HG02981 (cell line): Measurements from ENCODE around the gene HMGN3.

Experiments
- ATAC-seq: cut with Tn5 transposase; IDR thresholded peaks from one replicate; pipeline ENCODE4 v1.9.1; 2021; ENCODE audit warnings: mild to moderate bottlenecking, moderate library complexity; ENCODE audit not compliant: unreplicated experiment

The HMGN3 gene

GRCh38 chr6:79188107-79188506, 46.4 kb downstream of the HMGN3 start:
- ATAC-seq: no peak

- no peak for ATAC-seq
Measured at GRCh38 chr6:79186564-79186963, 47.9 kb downstream of the HMGN3 start.

GRCh38 chr6:79184641-79185040, 49.8 kb downstream of the HMGN3 start:
- ATAC-seq: no peak

- no peak for ATAC-seq
Measured at GRCh38 chr6:79184086-79184485, 50.4 kb downstream of the HMGN3 start.

DNA sequence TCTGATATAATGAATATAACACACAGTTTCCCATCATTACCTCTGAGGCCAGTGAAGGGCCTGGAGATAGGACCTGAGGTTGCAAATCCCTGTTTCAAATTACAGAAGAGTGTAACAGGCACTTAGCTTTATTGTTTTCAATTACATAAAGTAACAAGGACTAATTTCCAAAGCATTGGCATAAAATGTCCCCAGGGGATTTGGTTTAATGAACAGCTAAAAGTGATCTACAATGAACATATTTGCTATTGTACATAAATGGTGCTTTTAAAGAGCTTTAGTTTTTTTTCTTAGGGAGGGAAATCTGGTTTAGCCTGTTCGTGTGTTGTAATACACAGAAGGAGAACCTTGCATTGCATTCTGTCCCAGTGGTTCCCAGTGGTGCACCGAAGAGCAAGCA, 54.4 kb downstream of the HMGN3 start:
- ATAC-seq: no peak

GRCh38 chr6:79173378-79173777, 61.1 kb downstream of the HMGN3 start:
- ATAC-seq: peak; percentile 50

DNA sequence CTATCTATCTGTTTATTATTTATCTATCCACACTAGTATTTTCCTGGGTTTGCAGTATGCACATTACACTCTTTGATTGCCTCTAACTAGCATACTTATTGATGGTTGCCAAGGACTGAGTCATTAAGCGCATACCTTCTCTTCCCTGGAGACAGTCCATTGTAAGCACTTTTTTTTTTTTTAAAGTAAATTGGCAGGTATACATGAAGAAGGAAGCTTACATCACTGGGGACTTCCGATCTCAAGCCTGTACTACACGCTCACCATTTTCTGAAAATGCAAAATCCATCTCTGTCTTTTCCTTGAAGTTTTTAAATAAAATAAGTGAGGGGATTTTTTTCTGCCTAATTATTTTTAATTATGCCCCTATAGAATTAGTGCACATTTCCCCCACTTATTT, 63.5 kb downstream of the HMGN3 start:
- ATAC-seq: no peak

DNA sequence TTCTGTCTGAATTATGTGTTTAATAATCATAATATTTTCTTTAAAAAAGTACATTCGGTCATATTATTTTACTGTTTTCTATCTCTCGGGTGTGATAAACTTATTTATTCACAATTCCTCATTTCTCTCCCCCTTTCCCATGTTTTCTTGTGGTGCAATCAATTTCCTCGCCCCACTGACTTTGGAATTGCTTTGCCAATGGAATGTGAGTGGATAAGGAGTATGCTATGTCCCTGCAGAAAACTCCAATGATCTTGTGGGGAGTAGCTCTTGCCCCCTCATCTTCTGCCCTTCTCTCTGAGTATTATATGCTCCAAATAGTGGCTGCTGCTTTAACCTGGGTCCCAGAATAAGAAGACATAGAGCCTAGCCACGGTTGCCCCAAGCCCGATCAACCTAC, 64.1 kb downstream of the HMGN3 start:
- ATAC-seq: no peak

DNA sequence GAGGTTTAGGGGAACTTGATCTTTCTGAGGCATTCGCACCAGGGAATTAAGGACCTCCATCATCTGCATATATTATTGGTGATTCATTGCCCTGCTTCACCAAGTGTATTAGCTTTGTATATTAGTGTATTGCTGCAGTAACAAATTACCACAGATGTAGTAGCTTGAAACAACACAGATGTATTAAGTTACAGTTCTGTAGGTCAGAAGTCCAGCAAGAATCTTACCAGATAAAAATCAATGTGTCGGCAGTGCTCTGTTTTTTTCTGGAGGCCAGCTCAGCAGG, 65.8 kb downstream of the HMGN3 start:
- no peak for ATAC-seq

DNA sequence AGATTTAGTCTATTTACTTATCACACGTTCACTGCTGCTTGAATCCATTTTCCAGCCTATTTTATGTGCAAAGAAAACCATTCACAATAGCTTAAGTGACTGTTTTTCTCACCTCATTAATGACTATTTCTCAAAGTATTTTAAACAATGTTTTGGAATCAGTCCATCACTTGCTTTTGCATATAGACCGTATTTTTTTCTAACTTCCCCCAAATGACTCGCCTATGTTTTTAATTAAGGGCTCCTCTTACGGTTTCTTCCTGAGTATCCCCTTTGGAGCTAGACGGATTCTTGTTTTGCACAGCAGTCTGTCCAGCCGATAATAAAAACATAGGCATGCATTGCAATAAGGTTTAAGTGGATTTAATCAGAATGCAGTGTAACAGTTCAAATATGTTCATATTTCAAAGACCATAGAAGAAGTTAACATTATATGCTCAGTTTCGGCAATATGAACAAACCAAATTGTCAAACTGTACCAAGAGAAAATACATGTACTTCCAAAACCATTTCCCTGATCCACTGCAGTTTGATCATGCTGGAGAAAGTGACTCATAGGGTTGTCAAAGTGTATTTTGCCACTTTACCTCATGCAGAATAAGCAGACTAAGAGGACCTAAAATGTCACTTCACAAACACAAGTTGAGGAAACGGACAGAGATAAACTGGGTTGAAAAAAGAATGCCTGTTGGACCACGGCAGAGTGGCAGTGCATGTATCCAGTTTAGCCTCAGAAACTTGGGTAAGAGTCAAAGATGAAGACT, 66.4 kb downstream of the HMGN3 start:
- no peak for ATAC-seq

- ATAC-seq: no peak
Measured at GRCh38 chr6:79159846-79160245, 74.6 kb downstream of the HMGN3 start.

- no peak for ATAC-seq
Measured at GRCh38 chr6:79158856-79159516, 75.5 kb downstream of the HMGN3 start.

- no peak for ATAC-seq
Measured at GRCh38 chr6:79157961-79158644, 76.4 kb downstream of the HMGN3 start.

DNA sequence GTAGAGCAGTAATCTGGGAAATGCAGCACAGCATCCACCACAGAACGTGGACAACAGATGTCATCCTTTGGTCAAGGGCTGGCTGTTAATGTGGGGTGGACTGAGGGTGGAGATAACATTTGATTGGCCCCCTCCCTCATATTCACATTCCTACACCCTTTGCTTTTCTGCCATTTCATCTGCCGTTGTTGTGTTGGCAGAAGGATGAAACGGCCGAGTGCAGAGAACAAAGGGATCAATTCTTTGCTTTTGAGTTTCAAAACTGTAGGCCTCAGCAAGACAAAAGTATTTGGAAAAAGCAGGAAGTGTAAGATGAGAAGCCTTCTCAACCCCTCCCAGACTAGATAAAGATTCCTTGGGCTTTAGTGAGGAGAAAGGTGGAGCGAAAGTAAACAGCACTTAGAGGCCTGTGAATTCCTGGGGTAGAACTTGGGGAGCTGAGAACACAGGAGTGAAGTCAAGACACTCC, 82.2 kb downstream of the HMGN3 start:
- no peak for ATAC-seq
